GM23338 (cell line): ENCODE data around the gene ZNF585A. TPM values are rescaled to one million over a fixed set of nuclear protein-coding genes. Genes with fewer than 3 reads are reported as not detected.

Experiments used
- ATAC-seq: fragments of 200-7000 bp; cut with Tn5 transposase; 3 replicates; pipeline ENCODE4 v1.9.1; 2020
- DNase-seq: peaks from one replicate; pipeline ENCODE4 v3.0.0-alpha.2; 2015; ENCODE audit warnings: low spot score
- H2AFZ ChIP-seq: fragments of 200-600 bp; sonication (generic); 2 replicates; pipeline ENCODE4 v1.8.0; 2016; ENCODE audit warnings: antibody characterized with exemption, mild to moderate bottlenecking, moderate library complexity
- H3F3A ChIP-seq: fragments of 200-600 bp; sonication (generic); replicated peaks from 2 replicates; pipeline ENCODE4 v1.8.0; 2017; ENCODE audit warnings: antibody characterized with exemption, mixed run types, low read depth
- H3K27ac ChIP-seq: fragments of 200-600 bp; sonication (generic); 2 replicates; pipeline ENCODE4 v1.6.1; 2016; ENCODE audit warnings: low read depth
- H3K27me3 ChIP-seq: fragments of 200-600 bp; sonication (generic); 2 replicates; pipeline ENCODE4 v1.8.0; 2016; ENCODE audit warnings: mild to moderate bottlenecking, mixed run types, moderate library complexity; ENCODE audit not compliant: insufficient read depth
- H3K36me3 ChIP-seq: fragments of 200-600 bp; sonication (generic); 2 replicates; pipeline ENCODE4 v1.8.0; 2016; ENCODE audit warnings: mild to moderate bottlenecking; ENCODE audit not compliant: insufficient read depth
- H3K4me1 ChIP-seq: fragments of 200-600 bp; sonication (generic); 2 replicates; pipeline ENCODE4 v1.8.0; 2016; ENCODE audit warnings: mild to moderate bottlenecking, moderate library complexity; ENCODE audit not compliant: insufficient read depth
- H3K4me2 ChIP-seq: fragments of 200-600 bp; sonication (generic); 2 replicates; pipeline ENCODE4 v1.7.1; 2017; ENCODE audit warnings: mixed run types
- H3K4me3 ChIP-seq: fragments of 200-600 bp; sonication (generic); 2 replicates; pipeline ENCODE4 v1.6.1; 2016; ENCODE audit warnings: mixed run types
- H3K79me2 ChIP-seq: fragments of 200-600 bp; sonication (generic); replicated peaks from 2 replicates; pipeline ENCODE4 v1.8.0; 2017; ENCODE audit warnings: mild to moderate bottlenecking; ENCODE audit not compliant: insufficient read depth
- H3K9me2 ChIP-seq: fragments of 200-600 bp; sonication (generic); 2 replicates; pipeline ENCODE4 v1.8.0; 2017; ENCODE audit not compliant: insufficient read depth
- H4K20me1 ChIP-seq: fragments of 200-600 bp; sonication (generic); replicated peaks from 2 replicates; pipeline ENCODE4 v1.8.0; 2017; ENCODE audit warnings: mild to moderate bottlenecking; ENCODE audit not compliant: insufficient read depth
- H3K27ac Mint-ChIP-seq: 2 replicates; pipeline ENCODE4 v1.8.0; 2020; ENCODE audit warnings: inconsistent platforms, mild to moderate bottlenecking, moderate library complexity, mixed read lengths
- H3K27me3 Mint-ChIP-seq: 3 replicates; pipeline ENCODE4 v1.8.0; 2022; ENCODE audit warnings: low read depth, mild to moderate bottlenecking, moderate library complexity, mixed read lengths, inconsistent platforms; ENCODE audit not compliant: insufficient read depth, poor library complexity
- H3K36me3 Mint-ChIP-seq: 3 replicates; pipeline ENCODE4 v1.8.0; 2021; ENCODE audit warnings: low read depth, mild to moderate bottlenecking, inconsistent platforms, moderate library complexity, mixed read lengths
- H3K4me1 Mint-ChIP-seq: 3 replicates; pipeline ENCODE4 v1.8.0; 2020; ENCODE audit warnings: mild to moderate bottlenecking, inconsistent platforms, mixed read lengths
- H3K4me3 Mint-ChIP-seq: 3 replicates; pipeline ENCODE4 v1.8.0; 2021; ENCODE audit warnings: moderate library complexity, mild to moderate bottlenecking, inconsistent platforms, mixed read lengths
- H3K9me3 Mint-ChIP-seq: 3 replicates; pipeline ENCODE4 v1.8.0; 2020; ENCODE audit warnings: moderate library complexity, mild to moderate bottlenecking, inconsistent platforms, mixed read lengths
- CREB1 ChIP-seq: fragments of 250-450 bp; sonication (Bioruptor Pico); IDR thresholded peaks from 2 replicates; pipeline ENCODE4 v1.5.0; 2020; ENCODE audit warnings: low read depth, mild to moderate bottlenecking, moderate library complexity
- CTCF ChIP-seq, 2 experiments: fragments of 200-600 bp in 1 of 2; sonication (generic) in 1 of 2; conservative IDR thresholded peaks; 2 replicates each; pipeline versions ENCODE4 v1.5.1 to v1.6.1; 2016 to 2017; ENCODE audit warnings: antibody characterized with exemption in 2 of 2, low read depth in 2 of 2, mild to moderate bottlenecking in 2 of 2, moderate library complexity in 1 of 2
- ETS1 ChIP-seq: IDR thresholded peaks from 2 replicates; pipeline ENCODE4 v1.6.1; 2016; ENCODE audit warnings: antibody characterized with exemption
- JUNB ChIP-seq: IDR thresholded peaks from one replicate; pipeline ENCODE4 v1.6.1; 2016; ENCODE audit warnings: antibody characterized with exemption; ENCODE audit not compliant: unreplicated experiment
- NANOG ChIP-seq: IDR thresholded peaks from 2 replicates; pipeline ENCODE4 v1.6.1; 2016; ENCODE audit warnings: antibody characterized with exemption, borderline replicate concordance
- POLR2AphosphoS5 ChIP-seq: IDR thresholded peaks from 2 replicates; pipeline ENCODE4 v1.6.1; 2016; ENCODE audit warnings: antibody characterized with exemption, low read depth
- STAT1 ChIP-seq: IDR thresholded peaks from one replicate; pipeline ENCODE4 v1.6.1; 2016; ENCODE audit warnings: antibody characterized with exemption; ENCODE audit not compliant: unreplicated experiment
- ZNF114 ChIP-seq: fragments of 250-450 bp; sonication (Bioruptor Pico); IDR thresholded peaks from 2 replicates; pipeline ENCODE4 v1.5.0; 2020; ENCODE audit warnings: mild to moderate bottlenecking, moderate library complexity
- ZNF462 ChIP-seq: fragments of 250-450 bp; sonication (Bioruptor Pico); IDR thresholded peaks from 2 replicates; pipeline ENCODE4 v1.5.0; 2020; ENCODE audit warnings: mild to moderate bottlenecking, moderate library complexity
- polyA plus RNA-seq: library from polyadenylated mRNA; unstranded; fragments of >200 nt; fragmentation: Nextera tagmentation; extraction: Ambion mirVana; gene quantifications from 2 replicates; pipeline ENCODE4 v1.2.1, GENCODE V29; 2016
- total RNA-seq: library from RNA; depleted of rRNA; stranded (reverse); fragments of >200 nt; shearing (Covaris generic); gene quantifications from 2 replicates; pipeline ENCODE4 v1.2.3, GENCODE V29; 2014

Gene ZNF585A
- total and polyA plus RNA-seq, 2 experiments from 2014 or later: 9.8 to 36.5 TPM

- TF ChIP-seq CTCF (conservative IDR thresholded peaks at IDR 0.05; ENCODE audit: low read depth in 2 of 2): no peak
Measured at GRCh38 chr19:37172368-37173366, at the start of gene ZNF585A (continued).

- Mint-ChIP-seq H3K4me1 (peaks cover 8% of the 10 kb centered on the region), H3K9me3 (peaks cover 29% of the 10 kb centered on the region), H3K27me3 (peaks cover 6% of the 10 kb centered on the region), H3K27ac (no peak overlapping the region), H3K36me3 (peaks cover 46% of the 10 kb centered on the region), H3K4me3 (no peak overlapping the region)
- H3K4me3 ChIP-seq: no peak overlapping the region
- no peak overlapping the region for H3K27ac ChIP-seq
- no peaks in the 10 kb centered on the region for H3K27me3 ChIP-seq
- no peaks in the 10 kb centered on the region for H3K9me2 ChIP-seq
- H3F3A ChIP-seq: no peaks in the 10 kb centered on the region
- DNase-seq (no peak), ATAC-seq (no peak)
- no peak overlapping the region for H2AFZ ChIP-seq
- H3K36me3 ChIP-seq: no peaks in the 10 kb centered on the region
- no peaks in the 10 kb centered on the region; the same call in 1 of the 2 replicates for H4K20me1 ChIP-seq
- H3K79me2 ChIP-seq: peaks cover 23% of the 10 kb centered on the region
- no peak overlapping the region for H3K4me2 ChIP-seq
- H3K4me1 ChIP-seq: no peaks in the 10 kb centered on the region
- TF ChIP-seq STAT1 (no peak), ETS1 (no peak), ZNF114 (CRISPR knock-in tag) (no peak), POLR2AphosphoS5 (no peak), ZNF462 (no peak), NANOG (no peak), JUNB (no peak), CTCF (conservative IDR thresholded peaks at IDR 0.05; ENCODE audit: low read depth in 2 of 2) (no peak), CREB1 (no peak)
Measured at GRCh38 chr19:37221136-37221535, 48.6 kb upstream of the ZNF585A start.
